Thyroid gland (tissue), 4 donors: ENCODE data around the gene ABCA13.

ENCODE experiments used
- POLR2A ChIP-seq, 2 donors: fragments of 450-650 bp; IDR thresholded peaks; one replicate each; pipeline ENCODE4 v1.6.1; 2017; ENCODE audit warnings: antibody characterized with exemption in 2 of 2, mild to moderate bottlenecking in 2 of 2, moderate library complexity in 1 of 2
- TF ChIP-seq, protein P1 (sequence below), 6 experiments: fragments of 200-600 bp in 3 of 6; fragments of 450-650 bp in 3 of 6; sonication (generic) in 3 of 6; IDR thresholded peaks; one replicate each; pipeline ENCODE4 v1.5.1; 2016 to 2019; ENCODE audit warnings: antibody characterized with exemption in 6 of 6, mild to moderate bottlenecking in 2 of 6, inconsistent platforms in 1 of 6, moderate library complexity in 1 of 6

DNA sequence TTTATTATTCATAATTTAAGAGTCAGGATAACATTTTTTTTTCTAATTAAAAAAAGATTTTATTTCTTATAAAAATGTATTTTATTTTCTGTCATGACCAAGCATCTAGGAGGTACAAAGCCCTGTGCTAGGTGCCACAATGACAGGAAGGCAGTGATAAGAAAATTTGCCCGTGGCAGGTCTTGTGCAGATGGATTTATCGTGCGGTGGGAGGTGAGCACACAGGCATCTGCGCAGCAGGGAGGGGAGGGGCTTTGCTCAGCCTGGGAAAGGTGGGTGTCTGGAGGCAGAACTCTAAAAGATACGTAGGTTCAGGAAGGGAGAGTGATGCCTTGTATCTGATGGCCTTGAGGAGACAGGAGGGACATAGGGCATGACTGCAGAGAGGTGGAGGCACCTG is 115.6 kb downstream of the ABCA13 start:
- no peak for TF ChIP-seq POLR2A (IDR thresholded peaks at IDR 0.05)
- TF ChIP-seq, protein P1, sequence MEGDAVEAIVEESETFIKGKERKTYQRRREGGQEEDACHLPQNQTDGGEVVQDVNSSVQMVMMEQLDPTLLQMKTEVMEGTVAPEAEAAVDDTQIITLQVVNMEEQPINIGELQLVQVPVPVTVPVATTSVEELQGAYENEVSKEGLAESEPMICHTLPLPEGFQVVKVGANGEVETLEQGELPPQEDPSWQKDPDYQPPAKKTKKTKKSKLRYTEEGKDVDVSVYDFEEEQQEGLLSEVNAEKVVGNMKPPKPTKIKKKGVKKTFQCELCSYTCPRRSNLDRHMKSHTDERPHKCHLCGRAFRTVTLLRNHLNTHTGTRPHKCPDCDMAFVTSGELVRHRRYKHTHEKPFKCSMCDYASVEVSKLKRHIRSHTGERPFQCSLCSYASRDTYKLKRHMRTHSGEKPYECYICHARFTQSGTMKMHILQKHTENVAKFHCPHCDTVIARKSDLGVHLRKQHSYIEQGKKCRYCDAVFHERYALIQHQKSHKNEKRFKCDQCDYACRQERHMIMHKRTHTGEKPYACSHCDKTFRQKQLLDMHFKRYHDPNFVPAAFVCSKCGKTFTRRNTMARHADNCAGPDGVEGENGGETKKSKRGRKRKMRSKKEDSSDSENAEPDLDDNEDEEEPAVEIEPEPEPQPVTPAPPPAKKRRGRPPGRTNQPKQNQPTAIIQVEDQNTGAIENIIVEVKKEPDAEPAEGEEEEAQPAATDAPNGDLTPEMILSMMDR (IDR thresholded peaks at IDR 0.05), result no peak
